Stimulated activated CD8-positive, alpha-beta memory T cell treated with anti-CD3 and anti-CD28 coated beads, Interleukin-12 subunit alpha, Interleukin-12 subunit beta, amount 100 ng/mL, for 24 hours (primary cell): Measurements from ENCODE around the gene TAS1R3.

ENCODE experiments used
- DNase-seq: peaks from one replicate; pipeline ENCODE4 v3.0.0-alpha.2; 2020; ENCODE audit errors: extremely low read depth

TAS1R3 gene

GRCh38 chr1:1340185-1340584, 9.1 kb downstream of the TAS1R3 start:
- DNase-seq = no peak

- DNase-seq = no peak
These were observed 9.9 kb downstream of the TAS1R3 start for GRCh38 chr1:1340791-1341548.

- DNase-seq = no peak
These were observed 10.5 kb downstream of the TAS1R3 start for GRCh38 chr1:1341549-1342021.

GRCh38 chr1:1342061-1342562, 11.0 kb downstream of the TAS1R3 start:
- DNase-seq = no peak

- DNase-seq = no peak
These were observed 11.6 kb downstream of the TAS1R3 start for GRCh38 chr1:1342584-1343115.

GRCh38 chr1:1343811-1344421, 12.8 kb downstream of the TAS1R3 start:
- DNase-seq = no peak

GRCh38 chr1:1344655-1345361, 13.7 kb downstream of the TAS1R3 start:
- peak; percentile 26 for DNase-seq

GRCh38 chr1:1345384-1345783, 14.3 kb downstream of the TAS1R3 start:
- no peak for DNase-seq

GRCh38 chr1:1345860-1346500, 14.9 kb downstream of the TAS1R3 start:
- DNase-seq = no peak

GRCh38 chr1:1346501-1346890, 15.4 kb downstream of the TAS1R3 start:
- no peak for DNase-seq

GRCh38 chr1:1347026-1347595, 16.0 kb downstream of the TAS1R3 start:
- no peak for DNase-seq

GRCh38 chr1:1347663-1348419, 16.8 kb downstream of the TAS1R3 start:
- DNase-seq = no peak

GRCh38 chr1:1348420-1349255, 17.6 kb downstream of the TAS1R3 start:
- no peak for DNase-seq

GRCh38 chr1:1349256-1350012, 18.4 kb downstream of the TAS1R3 start, which contains the start of gene DVL1:
Gene DVL1 (minus strand): TSS chr1:1349418. CDS start chr1:1349065, 353 bp downstream.
- DNase-seq = peak; percentile 31

GRCh38 chr1:1351511-1352427, 20.7 kb downstream of the TAS1R3 start:
- DNase-seq = no peak

GRCh38 chr1:1352786-1353388, 21.8 kb downstream of the TAS1R3 start:
- DNase-seq = no peak

- no peak for DNase-seq
These were observed 22.5 kb downstream of the TAS1R3 start for GRCh38 chr1:1353389-1354151.
